Immature natural killer cell (primary cell): Measurements from ENCODE around the gene INPP5D. TPM values are rescaled to one million over a fixed set of nuclear protein-coding genes. Genes with fewer than 3 reads are reported as not detected.

Experiments
- polyA plus RNA-seq, 3 donors: library from polyadenylated mRNA; unstranded; fragments of 300-500 nt; fragmentation: Illumina TruSeq; gene quantifications; one replicate each; pipeline ENCODE4 v1.2.3, GENCODE V29; 2021

The INPP5D gene
- polyA plus RNA-seq, 3 donors from 2014 or later = 54.8 to 307 (median 73.5) TPM

Other genes with a start within 250 kb of the INPP5D start
- gene SNORC, start 190.1 kb upstream of the INPP5D start, polyA plus RNA-seq = not detected
- not detected for gene NGEF, start 47.1 kb upstream of the INPP5D start, polyA plus RNA-seq
- not detected for gene NEU2, start 27.7 kb upstream of the INPP5D start, polyA plus RNA-seq
- 10 to 100 TPM in 2 of 3 donors, 1 to 10 TPM in 1; 9.3 to 16.4 (median 13.2) TPM for gene ATG16L1, start 191.3 kb downstream of the INPP5D start, polyA plus RNA-seq
- gene SAG, start 247.5 kb downstream of the INPP5D start, polyA plus RNA-seq = not detected